Activated CD8-positive, alpha-beta T cell treated with anti-CD3 and anti-CD28 coated beads for 36 hours (primary cell): ENCODE measurements around the gene SOS1. TPM values are rescaled to one million over a fixed set of nuclear protein-coding genes. Genes with fewer than 3 reads are reported as not detected.
A peak's percentile ranks its signal among the peaks of the same experiment; 100 is the strongest.
"Not testable (repeated sequence)": the region's sequence is repeated elsewhere in the genome, so short reads cannot be mapped to it uniquely, and the experiment has no call there.

Source experiments
- ATAC-seq: fragments of 200-7000 bp; cut with Tn5 transposase; one replicate; pipeline ENCODE4 v1.10.0; 2021; ENCODE audit warnings: mild to moderate bottlenecking, moderate library complexity
- CTCF ChIA-PET: fragments of 350-600 bp; sonication (Branson Sonifier 250); formaldehyde crosslinking; loops from one replicate; lab custom pipeline; 2021; ENCODE audit warnings: antibody characterized with exemption; lab: Charles Lee
- POLR2A ChIA-PET: fragments of 350-600 bp; sonication (Branson Sonifier 250); formaldehyde crosslinking; loops from one replicate; lab custom pipeline; 2021; ENCODE audit warnings: antibody characterized with exemption; lab: Charles Lee
- DNase-seq: peaks from one replicate; pipeline ENCODE4 v3.0.0-alpha.2; 2020
- H3K27ac Mint-ChIP-seq: one replicate; pipeline ENCODE4 v1.8.0; 2021; ENCODE audit warnings: mild to moderate bottlenecking, mixed read lengths
- H3K27me3 Mint-ChIP-seq: one replicate; pipeline ENCODE4 v1.8.0; 2021; ENCODE audit warnings: mixed read lengths
- H3K36me3 Mint-ChIP-seq: one replicate; pipeline ENCODE4 v1.8.0; 2021; ENCODE audit warnings: low read depth, mixed read lengths
- H3K4me1 Mint-ChIP-seq: one replicate; pipeline ENCODE4 v1.8.0; 2021; ENCODE audit warnings: low read depth, mixed read lengths
- H3K4me3 Mint-ChIP-seq: one replicate; pipeline ENCODE4 v1.8.0; 2021; ENCODE audit warnings: mild to moderate bottlenecking, moderate library complexity, mixed read lengths
- H3K9me3 Mint-ChIP-seq: one replicate; pipeline ENCODE4 v1.8.0; 2021; ENCODE audit warnings: mixed read lengths
- CTCF ChIP-seq: fragments of 200-600 bp; IDR thresholded peaks from one replicate; pipeline ENCODE4 v1.8.0; 2022; ENCODE audit warnings: antibody characterized with exemption, mild to moderate bottlenecking
- intact Hi-C: fragments of 100-400 bp; cut with micrococcal nuclease; formaldehyde crosslinking; loops from one replicate; pipeline ENCODE4 v1.10.0; 2022
- total RNA-seq, 2 experiments: library from RNA; stranded (reverse); gene quantifications; one replicate each; pipeline ENCODE4 v1.2.3, GENCODE V29; 2021

The SOS1 gene
- total RNA-seq, 2 experiments from 2014 or later: 43.6 to 56.8 TPM

DNA sequence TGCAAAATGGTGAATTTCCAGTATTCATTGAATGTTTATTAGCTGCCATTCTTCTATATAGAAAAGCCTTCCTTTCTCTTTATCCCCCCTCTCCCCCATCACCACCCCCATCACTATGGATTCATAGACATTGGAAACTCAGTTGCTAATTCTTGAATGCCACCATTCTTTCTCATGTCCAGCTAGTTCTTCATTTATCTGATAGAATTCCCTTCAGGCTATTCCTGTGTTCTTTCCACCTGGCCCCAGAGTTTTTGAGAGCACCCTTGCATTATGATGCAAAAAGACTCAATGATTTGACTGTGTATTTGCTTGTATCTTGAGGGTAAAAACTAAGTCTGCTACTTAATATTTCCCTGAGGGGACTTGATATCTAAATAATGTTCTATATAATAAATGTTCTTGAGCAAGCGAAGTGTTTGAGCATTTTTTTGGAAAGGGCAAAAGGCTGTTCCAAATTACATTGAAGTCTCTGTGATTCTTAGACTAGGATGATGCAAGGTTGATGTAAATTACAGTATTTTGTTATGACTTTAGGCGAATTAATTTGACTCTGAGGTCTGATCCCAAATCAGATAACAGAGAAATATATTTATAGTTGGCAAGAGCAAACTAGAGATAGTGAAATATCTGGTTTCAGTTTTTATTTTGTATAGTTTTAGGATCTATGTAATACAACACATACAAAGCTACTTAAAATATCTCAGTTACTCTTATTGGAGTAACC lies 18.8 kb upstream of the SOS1 start:
- ATAC-seq (no peak), DNase-seq (no peak)
- no peak for TF ChIP-seq CTCF
- H3K27ac Mint-ChIP-seq: peak overlapping the region; percentile 5
- ChIA-PET CTCF (interaction anchor here (0.8 kb wide), 1 partner anchor 19 kb away, joined by 3 read pairs; the partner anchor contains the start of gene SOS1), POLR2A (interaction anchor here (0.6 kb wide), 1 partner anchor 14 kb away, joined by 3 read pairs; no protein-coding TSS in a partner anchor)
- H3K4me3 Mint-ChIP-seq: no peak overlapping the region
- intact Hi-C loops: no loop called here
- no peaks in the 10 kb centered on the region for H3K36me3 Mint-ChIP-seq
- H3K9me3 Mint-ChIP-seq: no peaks in the 10 kb centered on the region
- peaks cover 39% of the 10 kb centered on the region for H3K4me1 Mint-ChIP-seq
- no peaks in the 10 kb centered on the region for H3K27me3 Mint-ChIP-seq

DNA sequence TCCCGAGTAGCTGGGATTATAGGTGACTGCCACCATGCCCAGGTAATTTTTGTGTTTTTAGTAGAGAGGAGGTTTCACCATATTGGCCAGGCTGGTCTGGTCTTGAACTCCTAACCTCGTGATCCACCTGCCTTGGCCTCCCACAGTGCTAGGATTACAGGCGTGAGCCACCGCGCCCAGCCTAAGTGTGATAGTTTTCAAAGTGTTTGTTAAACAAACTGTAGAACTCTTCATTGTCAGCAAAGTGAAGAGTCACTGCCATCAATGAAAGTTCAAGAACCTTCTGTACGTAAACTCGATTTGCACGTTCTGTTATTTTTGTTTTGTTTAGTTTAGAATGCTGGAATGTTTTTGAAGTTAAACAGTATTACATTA lies 18.0 kb upstream of the SOS1 start:
- no peak overlapping the region for H3K27ac Mint-ChIP-seq
- no peaks in the 10 kb centered on the region for H3K27me3 Mint-ChIP-seq
- DNase-seq (no peak), ATAC-seq (no peak)
- no peaks in the 10 kb centered on the region for H3K36me3 Mint-ChIP-seq
- CTCF ChIA-PET: interaction anchor here (1.1 kb wide), 1 partner anchor 89 kb away, joined by 3 read pairs; no protein-coding TSS in a partner anchor
- no peak for TF ChIP-seq CTCF
- no peaks in the 10 kb centered on the region for H3K9me3 Mint-ChIP-seq
- POLR2A ChIA-PET: no interaction called here
- intact Hi-C loops: no loop called here
- H3K4me1 Mint-ChIP-seq: peaks cover 37% of the 10 kb centered on the region
- H3K4me3 Mint-ChIP-seq: no peak overlapping the region

GRCh38 chr2:39138187-39138836 lies 17.5 kb upstream of the SOS1 start:
- POLR2A ChIA-PET, H3K4me3 Mint-ChIP-seq, intact Hi-C loops, H3K36me3 Mint-ChIP-seq, H3K9me3 Mint-ChIP-seq, H3K27ac Mint-ChIP-seq, DNase-seq, H3K27me3 Mint-ChIP-seq, ATAC-seq: not testable (repeated sequence)
- CTCF ChIA-PET: interaction anchor here (1.1 kb wide), 1 partner anchor 89 kb away, joined by 3 read pairs; no protein-coding TSS in a partner anchor
- peaks cover 38% of the 10 kb centered on the region for H3K4me1 Mint-ChIP-seq

DNA sequence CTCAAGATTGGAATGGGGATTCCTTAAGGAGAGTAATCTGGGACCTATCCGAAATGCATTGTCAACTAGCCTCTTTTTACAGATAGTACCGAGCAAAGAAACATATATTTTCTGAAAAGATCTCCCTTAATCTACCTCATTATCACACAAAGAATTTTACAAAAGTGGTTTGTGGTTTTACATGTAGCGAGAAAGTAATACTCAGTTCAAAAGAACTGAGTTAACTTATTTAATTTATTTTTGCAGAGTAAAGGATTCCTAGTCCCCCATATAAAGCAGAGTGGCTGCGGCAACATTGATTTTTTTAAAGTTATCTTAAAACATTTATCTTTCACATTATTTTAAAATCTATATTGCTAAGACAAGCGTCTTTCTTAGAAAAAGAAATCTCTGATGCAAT lies 15.9 kb upstream of the SOS1 start:
- TF ChIP-seq CTCF: no peak
- no peaks in the 10 kb centered on the region for H3K27me3 Mint-ChIP-seq
- DNase-seq: no peak
- no peaks in the 10 kb centered on the region for H3K9me3 Mint-ChIP-seq
- intact Hi-C loops: no loop called here
- POLR2A ChIA-PET: interaction anchor here (0.7 to 1.8 kb wide), 5 partner anchors 12 to 79 kb away, joined by 3 to 9 read pairs (median 3); partner anchors contain the start of gene SOS1
- peak; percentile 52 for ATAC-seq
- no peak overlapping the region for H3K4me3 Mint-ChIP-seq
- CTCF ChIA-PET: interaction anchor here (0.7 kb wide), 1 partner anchor 82 kb away, joined by 3 read pairs; no protein-coding TSS in a partner anchor
- H3K27ac Mint-ChIP-seq: peak overlapping the region; percentile 69
- no peaks in the 10 kb centered on the region for H3K36me3 Mint-ChIP-seq
- peaks cover 37% of the 10 kb centered on the region for H3K4me1 Mint-ChIP-seq

- H3K27me3 Mint-ChIP-seq: no peaks in the 10 kb centered on the region
- ChIA-PET POLR2A (interaction anchor here (0.7 to 1.8 kb wide), 5 partner anchors 12 to 80 kb away, joined by 3 to 9 read pairs (median 3); partner anchors contain the start of gene SOS1), CTCF (no interaction called here)
- DNase-seq (peak; percentile 44), ATAC-seq (peak; percentile 60)
- intact Hi-C loops: no loop called here
- TF ChIP-seq CTCF: no peak
- H3K27ac Mint-ChIP-seq: peak overlapping the region; percentile 60
- H3K9me3 Mint-ChIP-seq: no peaks in the 10 kb centered on the region
- H3K4me3 Mint-ChIP-seq: peak overlapping the region; percentile 1
- peaks cover 33% of the 10 kb centered on the region for H3K4me1 Mint-ChIP-seq
- H3K36me3 Mint-ChIP-seq: no peaks in the 10 kb centered on the region
Measured at GRCh38 chr2:39135690-39136259, 14.9 kb upstream of the SOS1 start.
